Stimulated activated CD8-positive, alpha-beta memory T cell treated with anti-CD3 and anti-CD28 coated beads, Interleukin-4, amount 100 ng/mL, for 24 hours (primary cell): Measurements from ENCODE around the gene ATG2B.

ENCODE experiments used
- DNase-seq: peaks from one replicate; pipeline ENCODE4 v3.0.0-alpha.2; 2020; ENCODE audit warnings: low read depth

Gene ATG2B

DNA sequence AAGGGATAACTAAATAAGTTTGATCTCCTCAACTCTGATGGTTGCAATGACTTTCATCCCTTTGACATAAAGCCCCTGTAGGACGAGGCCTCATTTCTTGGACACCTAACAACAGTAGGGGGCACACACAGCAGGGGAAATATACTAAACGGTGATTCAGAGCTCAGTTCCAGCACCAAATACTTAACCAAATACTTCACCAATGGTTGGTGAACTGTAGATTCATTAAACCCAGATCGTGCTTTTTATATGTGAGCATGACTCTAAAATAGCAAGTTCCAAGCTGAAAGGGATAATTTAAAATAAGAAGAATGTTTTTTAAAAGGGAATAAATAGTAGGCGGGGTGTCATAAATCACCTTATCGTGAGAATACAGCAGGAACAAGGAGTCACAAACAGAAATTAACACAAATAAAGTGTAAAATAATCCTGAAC, 53.2 kb downstream of the ATG2B start:
- DNase-seq: no peak

DNA sequence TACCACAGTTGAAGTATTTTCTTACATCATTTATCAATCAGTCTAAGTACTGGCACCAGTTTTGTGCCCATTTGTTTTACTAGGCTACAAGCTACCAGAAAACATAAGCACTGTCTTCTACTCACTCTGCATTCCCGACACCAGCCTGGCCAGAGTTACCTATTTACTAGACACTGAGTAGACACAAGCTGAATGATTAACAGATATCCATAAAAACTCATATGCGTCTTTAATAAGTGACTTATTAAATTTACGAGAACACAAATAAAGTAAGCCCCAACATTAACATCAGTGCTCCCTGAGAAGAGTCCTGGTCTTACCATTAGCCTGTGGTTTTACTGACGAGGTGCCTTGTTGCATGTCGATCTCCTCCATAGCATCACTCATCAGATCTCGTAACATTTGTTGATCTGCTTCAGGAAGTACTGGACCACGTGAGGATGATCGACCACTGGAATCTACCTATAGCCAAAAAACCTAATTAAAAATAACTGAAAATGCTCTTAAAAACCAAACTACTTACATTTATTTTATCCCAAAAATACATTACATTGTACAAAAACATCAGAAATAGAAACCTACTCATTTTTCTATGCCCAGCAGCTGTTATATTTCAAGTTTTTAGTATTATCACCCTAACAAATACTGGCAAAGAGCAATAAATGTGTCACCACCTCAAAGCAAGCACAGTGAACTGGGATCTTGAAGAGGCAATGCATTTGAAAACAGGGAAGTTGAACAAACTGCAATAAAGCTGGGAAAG, 53.8 kb downstream of the ATG2B start:
- DNase-seq: no peak

GRCh38 chr14:96307434-96307833, 55.7 kb downstream of the ATG2B start:
- DNase-seq: no peak

GRCh38 chr14:96304956-96305355, 58.2 kb downstream of the ATG2B start:
- no peak for DNase-seq

GRCh38 chr14:96303981-96304380, 59.2 kb downstream of the ATG2B start:
- DNase-seq: no peak

DNA sequence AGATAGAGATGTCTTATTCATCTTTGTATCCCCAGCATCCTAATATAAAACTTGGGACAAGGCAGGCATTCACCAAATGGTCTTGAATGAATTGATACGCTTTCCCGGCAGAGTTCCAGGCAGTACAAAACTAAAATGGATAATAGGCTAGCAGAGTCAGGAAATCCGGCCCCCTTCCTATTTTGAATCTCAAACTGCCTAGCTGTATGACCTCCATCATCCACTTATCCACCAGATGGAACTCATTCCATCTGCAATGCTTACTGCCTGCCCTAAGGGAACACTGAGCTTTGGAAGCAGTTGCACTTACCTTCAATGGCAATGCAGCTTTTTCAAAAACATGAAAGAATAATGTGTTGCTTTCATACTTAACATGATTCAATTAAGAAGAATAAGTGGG, 63.7 kb downstream of the ATG2B start:
- no peak for DNase-seq

DNA sequence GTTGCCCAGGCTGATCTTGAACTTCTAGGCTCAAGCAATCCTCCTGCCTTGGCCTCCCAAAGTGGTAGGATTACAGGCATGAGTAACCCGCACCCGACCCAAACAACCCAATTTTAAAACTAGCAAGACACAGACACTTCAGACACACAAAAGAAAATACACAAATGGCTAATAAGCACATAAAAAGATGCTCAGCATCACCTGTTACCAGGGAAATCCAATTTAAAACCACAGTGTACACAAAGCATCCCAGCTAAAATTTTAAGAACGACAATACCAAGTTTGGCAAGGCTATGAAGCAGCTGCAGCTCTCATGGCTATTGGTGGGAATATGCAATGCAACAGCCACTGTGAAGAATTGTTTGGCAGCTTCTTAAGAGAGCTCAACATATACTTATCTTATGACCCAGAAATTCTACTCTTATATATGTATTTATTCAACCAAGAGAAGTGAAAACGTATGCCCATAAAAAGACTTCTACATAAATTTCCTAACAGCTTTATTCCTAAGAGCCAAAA, 65.1 kb downstream of the ATG2B start:
- no peak for DNase-seq

DNA sequence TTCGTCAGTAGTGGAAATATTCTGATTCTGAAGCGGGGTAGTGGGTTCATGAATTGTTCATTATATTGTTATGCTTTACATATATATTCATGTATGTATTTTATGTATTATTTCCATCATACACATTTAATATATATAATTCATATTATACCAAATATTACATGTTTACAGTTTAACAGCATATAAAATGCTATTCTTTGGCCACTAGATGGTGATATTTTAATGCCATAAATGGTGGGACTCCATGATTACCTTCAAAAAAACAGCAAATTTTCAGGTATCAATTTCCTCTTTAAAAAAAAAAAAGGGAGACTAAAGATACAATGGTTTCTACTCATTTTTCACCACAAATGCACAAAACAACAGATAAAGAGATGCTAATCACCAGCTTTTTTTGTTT, 66.1 kb downstream of the ATG2B start:
- DNase-seq: no peak

DNA sequence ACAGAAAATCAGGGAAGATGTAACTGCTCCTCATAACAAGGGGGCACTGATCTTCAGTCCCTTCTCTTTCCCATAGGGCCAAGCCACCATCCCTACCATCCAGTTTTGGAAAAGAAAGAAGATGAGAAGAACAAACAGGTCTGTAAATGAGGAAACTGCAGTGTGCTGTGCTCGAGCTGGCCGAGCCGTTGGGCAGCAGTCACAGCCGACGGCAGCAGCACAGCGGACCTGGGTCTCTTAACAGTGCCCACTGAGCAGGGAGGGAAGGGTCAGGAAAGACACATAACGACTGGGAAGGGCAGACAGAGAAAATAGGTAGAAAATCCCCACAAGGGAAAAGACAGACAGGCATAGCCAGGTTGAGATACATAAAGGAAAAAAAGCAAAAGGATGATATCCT, 68.9 kb downstream of the ATG2B start:
- DNase-seq: no peak

- no peak for DNase-seq
Measured at GRCh38 chr14:96287856-96288255, 75.3 kb downstream of the ATG2B start.

- DNase-seq: no peak
Measured at GRCh38 chr14:96286251-96286650, 76.9 kb downstream of the ATG2B start.

GRCh38 chr14:96285667-96286066, 77.5 kb downstream of the ATG2B start:
- DNase-seq: no peak

GRCh38 chr14:96284430-96284829, 78.7 kb downstream of the ATG2B start:
- DNase-seq: no peak

GRCh38 chr14:96284008-96284407, 79.1 kb downstream of the ATG2B start:
- no peak for DNase-seq

GRCh38 chr14:96281486-96281885, 81.7 kb downstream of the ATG2B start:
- DNase-seq: no peak

DNA sequence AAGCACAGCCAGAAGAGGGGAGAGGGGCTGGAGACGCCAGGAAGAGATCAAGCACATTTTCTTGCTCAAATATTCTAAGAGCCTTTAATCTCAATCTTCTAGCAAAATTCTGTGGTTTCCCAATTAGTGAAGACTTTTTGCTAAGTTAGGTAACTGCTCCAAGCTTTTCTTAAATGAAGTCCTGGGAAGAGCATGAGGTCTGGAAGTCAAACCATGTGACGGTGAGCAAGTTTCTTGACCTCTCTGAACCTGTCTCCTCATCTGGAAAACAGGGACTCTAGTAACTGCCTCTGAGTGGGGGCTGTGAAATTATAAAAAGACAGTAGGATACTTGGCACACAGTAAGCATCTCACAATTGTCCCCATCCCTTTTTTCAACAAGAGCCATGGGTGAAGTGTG, 83.0 kb downstream of the ATG2B start:
- DNase-seq: no peak

DNA sequence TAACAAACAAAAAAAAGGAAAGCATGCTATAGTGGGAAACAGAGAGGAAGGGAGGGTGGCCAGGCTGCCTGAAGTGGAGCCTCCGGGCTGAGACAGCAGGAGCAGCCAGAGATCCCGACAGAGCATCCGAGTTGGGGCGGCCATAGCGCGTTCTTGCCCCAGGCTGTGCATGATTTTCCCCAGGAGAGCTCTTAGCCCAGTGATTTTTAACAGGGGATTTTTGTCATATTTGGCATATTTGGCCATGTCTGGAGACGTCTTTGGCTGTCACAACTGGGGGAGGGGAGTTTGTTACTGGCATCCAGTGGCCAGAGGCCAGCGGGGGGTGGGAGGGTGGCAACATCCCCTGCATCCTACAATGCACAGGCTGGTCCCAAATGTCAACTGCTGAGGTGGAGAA, 83.6 kb downstream of the ATG2B start:
- no peak for DNase-seq

- DNase-seq: no peak
Measured at GRCh38 chr14:96277890-96278289, 85.3 kb downstream of the ATG2B start.

DNA sequence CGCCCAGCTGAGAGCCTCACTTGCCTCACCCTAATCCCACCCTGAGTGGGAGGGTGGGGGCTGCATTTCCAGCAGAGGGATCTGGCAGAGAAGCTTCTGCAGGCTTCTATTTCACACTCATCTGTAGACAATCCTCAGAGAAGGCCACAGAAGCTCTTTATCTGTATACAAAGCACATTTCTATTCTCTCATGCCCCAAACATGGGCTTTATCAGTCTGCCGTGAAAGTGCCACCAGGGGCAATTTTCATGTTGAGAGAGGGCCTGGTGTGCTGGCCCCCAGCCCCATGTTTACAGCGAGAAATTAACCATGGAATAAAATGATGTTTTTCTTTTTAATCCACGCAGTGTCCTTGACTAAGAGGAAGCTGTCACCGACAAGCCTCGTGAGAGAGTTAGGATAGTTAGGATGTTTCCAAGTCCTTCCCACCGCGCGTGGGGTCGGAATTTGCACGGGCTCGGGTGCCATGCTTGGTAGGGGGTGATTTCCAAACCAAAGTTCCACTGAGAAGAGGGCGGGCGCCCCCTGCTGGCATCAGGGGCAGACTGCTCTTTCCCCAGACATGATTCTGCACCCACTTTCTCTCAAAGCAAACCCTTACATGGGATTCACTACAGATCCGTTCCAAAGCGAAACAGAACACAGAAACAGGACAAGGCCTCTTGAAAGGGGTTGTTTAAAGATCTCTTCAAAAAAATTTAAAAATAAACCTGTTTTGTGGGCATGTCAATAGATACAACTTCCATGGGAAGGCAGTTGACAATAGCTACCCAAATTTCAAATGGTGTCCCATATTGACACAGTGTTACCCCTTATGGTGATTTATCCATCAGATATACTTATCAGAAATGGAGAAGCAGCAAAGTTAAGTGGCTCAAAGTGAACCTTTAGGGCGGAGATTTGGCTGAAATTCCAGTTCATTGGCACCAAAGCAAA, 87.7 kb downstream of the ATG2B start:
- peak; percentile 52 for DNase-seq

- DNase-seq: no peak
Measured at GRCh38 chr14:96274543-96274942, 88.6 kb downstream of the ATG2B start.

DNA sequence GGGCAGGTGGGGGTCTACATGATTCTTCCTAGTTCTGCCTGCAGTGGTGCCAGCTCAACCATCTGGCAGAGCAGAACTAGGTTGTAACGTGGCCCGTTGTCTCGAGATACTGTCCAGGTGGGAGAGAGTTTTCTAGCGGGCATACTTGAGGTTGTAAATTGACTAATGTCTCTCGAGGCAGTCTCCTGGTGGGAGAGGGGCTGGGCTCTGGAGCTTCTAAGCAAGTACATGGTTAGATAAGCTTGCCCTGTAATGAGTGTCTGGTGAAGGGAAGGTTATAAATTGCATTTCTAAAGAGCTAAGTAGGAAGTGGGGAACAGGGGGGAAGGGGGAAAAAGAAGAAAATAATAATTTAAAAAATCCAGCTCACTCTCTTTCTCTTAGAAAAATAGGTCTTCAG, 89.0 kb downstream of the ATG2B start:
- DNase-seq: no peak

DNA sequence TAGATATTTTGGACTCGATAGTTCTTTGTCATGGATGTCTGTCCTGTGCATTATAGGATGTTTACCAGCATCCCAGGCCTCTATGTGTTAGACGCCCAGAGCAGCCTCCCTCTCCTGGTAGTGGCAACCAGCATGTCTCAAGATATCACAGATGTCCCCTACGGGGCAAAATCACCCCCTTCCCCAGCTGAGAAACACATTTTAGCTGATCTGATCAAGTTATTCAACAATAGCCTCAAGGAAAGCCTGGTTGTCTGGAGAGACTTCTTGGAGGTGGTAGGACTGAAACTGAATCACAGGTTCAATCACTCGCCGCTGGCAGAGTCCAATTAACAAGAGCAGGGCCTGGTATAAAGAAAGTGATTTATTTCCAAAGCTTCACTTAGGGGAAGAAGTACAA, 89.5 kb downstream of the ATG2B start:
- DNase-seq: no peak
